ENCODE measurements around the gene HIF1AN. TPM values are rescaled to one million over a fixed set of nuclear protein-coding genes. Genes with fewer than 3 reads are reported as not detected.

The HIF1AN gene
- polyA plus RNA-seq: 1 to 10 TPM; 7.0 to 7.6 TPM

DNA sequence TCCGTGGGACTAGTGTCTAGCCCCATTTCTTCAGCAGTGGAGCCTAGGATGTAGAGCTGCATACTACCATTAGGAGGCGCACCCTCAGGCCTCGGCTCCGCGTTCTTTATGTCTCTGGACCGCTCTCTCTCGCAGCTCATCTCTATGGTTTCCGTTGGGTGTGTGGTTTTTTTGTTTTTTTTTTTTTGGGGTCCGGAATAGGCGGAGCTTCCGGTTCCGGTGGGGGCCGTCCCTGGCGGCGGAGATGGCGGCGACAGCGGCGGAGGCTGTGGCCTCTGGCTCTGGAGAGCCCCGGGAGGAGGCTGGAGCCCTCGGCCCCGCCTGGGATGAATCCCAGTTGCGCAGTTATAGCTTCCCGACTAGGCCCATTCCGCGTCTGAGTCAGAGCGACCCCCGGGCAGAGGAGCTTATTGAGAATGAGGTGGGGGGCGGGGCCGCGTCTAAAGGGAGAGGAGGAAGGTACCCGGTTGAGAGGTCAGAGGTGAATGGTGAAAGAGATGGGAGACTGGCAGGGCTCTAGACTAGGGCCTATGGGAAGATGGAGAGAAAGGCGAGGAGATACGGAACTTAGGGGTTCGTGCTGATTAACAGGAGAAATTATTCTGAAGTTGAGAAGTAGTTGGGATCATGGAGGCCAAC lies at the start of gene HIF1AN:
HIF1AN (plus strand) TSS at position 229 of the 639 bp plus-strand sequence; CDS start at position 245, 16 bp downstream.
- peaks cover 0 to 5% of the 10 kb centered on the region in 2 donors for H3K4me1 ChIP-seq (ENCODE audit: control insufficient read depth in 2 of 2, insufficient read depth in 2 of 2, low read length in 1 of 2)
- peak within 1 kb of the TSS in 1 of 2 donors; percentile 61 for H3K27ac ChIP-seq (ENCODE audit: low read depth in 2 of 2, low read length in 1 of 2)
- no peaks in the 10 kb centered on the region for H3K9me3 ChIP-seq (ENCODE audit: control insufficient read depth in 2 of 2, insufficient read depth in 1 of 2, low read depth in 1 of 2, low read length in 1 of 2)
- 0 to 1% methylated on average over 35 of the region's 35 CpGs for WGBS, 2 donors
- peaks cover 3% of the 10 kb centered on the region in 2 donors for H3K36me3 ChIP-seq (ENCODE audit: control insufficient read depth in 2 of 2, insufficient read depth in 2 of 2, low read length in 1 of 2)
- no peaks in the 10 kb centered on the region for H3K27me3 ChIP-seq (ENCODE audit: control insufficient read depth in 1 of 2, insufficient read depth in 2 of 2, low read length in 2 of 2)
- H3K4me3 ChIP-seq (ENCODE audit: low read depth in 1 of 2, low read length in 2 of 2): peak within 1 kb of the TSS; percentile 60 to 70

DNA sequence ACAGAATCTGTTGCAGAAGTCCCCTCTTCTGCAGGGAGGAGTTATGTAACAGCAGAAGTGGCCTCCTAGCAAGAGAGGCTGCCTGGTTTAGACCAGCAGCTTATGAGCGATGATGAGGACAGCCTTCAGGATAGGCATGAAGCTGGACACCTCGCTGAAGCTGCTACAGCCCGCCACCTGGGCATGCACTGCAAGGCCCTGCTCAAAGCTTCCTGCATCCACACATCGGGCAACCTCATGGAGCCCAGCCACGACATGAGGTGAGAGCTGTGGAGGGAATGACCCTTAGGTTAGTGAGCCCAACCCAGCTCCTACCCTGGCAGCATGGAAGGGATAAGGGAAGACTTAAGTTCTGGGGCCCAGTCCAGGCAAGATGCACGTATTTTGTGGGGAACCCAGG lies 48.2 kb upstream of the HIF1AN start:
- WGBS, 2 donors: 92 to 94% methylated on average over 6 of the region's 6 CpGs
- no peaks in the 10 kb centered on the region for H3K27me3 ChIP-seq (ENCODE audit: control insufficient read depth in 1 of 2, insufficient read depth in 2 of 2, low read length in 2 of 2)
- no peaks in the 10 kb centered on the region for H3K9me3 ChIP-seq (ENCODE audit: control insufficient read depth in 2 of 2, insufficient read depth in 1 of 2, low read depth in 1 of 2, low read length in 1 of 2)
- H3K36me3 ChIP-seq (ENCODE audit: control insufficient read depth in 2 of 2, insufficient read depth in 2 of 2, low read length in 1 of 2): peaks cover 7 to 23% of the 10 kb centered on the region in 2 donors
- H3K4me1 ChIP-seq (ENCODE audit: control insufficient read depth in 2 of 2, insufficient read depth in 2 of 2, low read length in 1 of 2): peaks cover 0 to 2% of the 10 kb centered on the region in 2 donors
- H3K27ac ChIP-seq (ENCODE audit: low read depth in 2 of 2, low read length in 1 of 2): no peak overlapping the region
- no peak overlapping the region for H3K4me3 ChIP-seq (ENCODE audit: low read depth in 1 of 2, low read length in 2 of 2)

DNA sequence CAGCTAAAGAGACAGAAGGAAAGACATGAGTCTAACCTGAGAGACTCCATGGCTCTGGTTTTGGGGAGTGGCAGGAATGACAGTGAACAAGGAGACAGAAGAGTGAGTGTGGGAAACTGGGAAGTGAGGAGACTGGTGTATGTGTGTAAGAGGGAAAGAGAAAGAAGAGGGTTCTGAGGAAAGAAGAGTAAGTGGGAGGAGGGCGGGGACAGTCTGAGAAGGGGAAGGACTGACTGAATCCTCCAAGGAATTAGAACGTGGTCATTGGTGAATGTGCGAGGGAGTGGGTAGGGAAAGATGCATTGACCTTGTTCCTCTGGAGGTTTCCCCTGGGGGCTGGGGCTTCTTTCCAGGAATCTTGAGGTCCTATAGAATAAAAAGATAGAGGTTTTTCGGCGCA lies 46.3 kb upstream of the HIF1AN start:
- 88 to 91% methylated on average over 5 of the region's 5 CpGs for WGBS, 2 donors
- Histone ChIP-seq H3K9me3 (ENCODE audit: control insufficient read depth in 2 of 2, insufficient read depth in 1 of 2, low read depth in 1 of 2, low read length in 1 of 2) (no peaks in the 10 kb centered on the region), H3K4me1 (ENCODE audit: control insufficient read depth in 2 of 2, insufficient read depth in 2 of 2, low read length in 1 of 2) (peaks cover 0 to 2% of the 10 kb centered on the region in 2 donors), H3K27me3 (ENCODE audit: control insufficient read depth in 1 of 2, insufficient read depth in 2 of 2, low read length in 2 of 2) (no peaks in the 10 kb centered on the region), H3K27ac (ENCODE audit: low read depth in 2 of 2, low read length in 1 of 2) (no peak overlapping the region), H3K36me3 (ENCODE audit: control insufficient read depth in 2 of 2, insufficient read depth in 2 of 2, low read length in 1 of 2) (peaks cover 7 to 29% of the 10 kb centered on the region in 2 donors), H3K4me3 (ENCODE audit: low read depth in 1 of 2, low read length in 2 of 2) (no peak overlapping the region)

DNA sequence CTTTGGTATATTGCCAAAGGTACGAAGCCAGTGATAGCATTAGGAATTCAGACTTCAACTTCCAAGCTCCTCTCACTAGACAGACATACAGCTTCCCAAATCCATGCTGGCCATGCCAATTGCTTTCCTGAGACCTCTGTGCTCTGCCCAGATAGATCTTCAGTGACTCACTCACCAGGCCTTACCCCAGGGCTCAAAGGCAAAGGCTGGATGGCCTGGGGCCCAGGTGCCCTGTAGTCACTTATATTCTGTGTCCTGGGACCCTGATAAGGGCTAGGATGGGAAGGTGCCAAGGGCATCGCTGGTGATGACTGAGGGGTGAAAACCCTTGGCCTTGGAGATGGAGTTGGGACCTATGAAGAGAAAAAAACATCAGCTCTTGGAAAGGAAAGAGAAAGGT lies 45.2 kb upstream of the HIF1AN start:
- Histone ChIP-seq H3K4me3 (ENCODE audit: low read depth in 1 of 2, low read length in 2 of 2) (no peak overlapping the region), H3K36me3 (ENCODE audit: control insufficient read depth in 2 of 2, insufficient read depth in 2 of 2, low read length in 1 of 2) (peaks cover 7 to 29% of the 10 kb centered on the region in 2 donors), H3K27ac (ENCODE audit: low read depth in 2 of 2, low read length in 1 of 2) (no peak overlapping the region), H3K4me1 (ENCODE audit: control insufficient read depth in 2 of 2, insufficient read depth in 2 of 2, low read length in 1 of 2) (peaks cover 0 to 2% of the 10 kb centered on the region in 2 donors), H3K9me3 (ENCODE audit: control insufficient read depth in 2 of 2, insufficient read depth in 1 of 2, low read depth in 1 of 2, low read length in 1 of 2) (no peaks in the 10 kb centered on the region), H3K27me3 (ENCODE audit: control insufficient read depth in 1 of 2, insufficient read depth in 2 of 2, low read length in 2 of 2) (no peaks in the 10 kb centered on the region)
- 91% methylated on average over 2 of the region's 2 CpGs for WGBS, 2 donors

DNA sequence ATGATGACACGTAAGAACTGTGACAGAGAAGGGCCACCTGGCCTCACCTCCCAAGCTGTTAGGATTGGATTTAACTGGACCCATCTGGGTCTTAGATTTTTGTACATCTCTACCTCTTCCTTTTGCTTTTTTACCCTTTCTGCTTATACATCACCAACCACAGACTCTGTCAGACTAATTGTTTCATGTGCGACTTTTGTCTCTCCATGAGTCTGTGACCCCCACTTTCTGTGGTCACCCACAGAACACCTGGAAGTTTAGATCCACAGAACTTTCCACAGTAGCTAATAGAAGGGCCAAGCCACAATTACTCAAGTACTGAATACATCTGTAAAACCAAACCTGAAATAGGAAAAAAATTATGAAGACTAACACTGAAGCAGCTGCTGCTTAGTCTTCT lies 39.2 kb upstream of the HIF1AN start:
- no peaks in the 10 kb centered on the region for H3K4me1 ChIP-seq (ENCODE audit: control insufficient read depth in 2 of 2, insufficient read depth in 2 of 2, low read length in 1 of 2)
- 87 to 90% methylated on average over 2 of the region's 2 CpGs for WGBS, 2 donors

DNA sequence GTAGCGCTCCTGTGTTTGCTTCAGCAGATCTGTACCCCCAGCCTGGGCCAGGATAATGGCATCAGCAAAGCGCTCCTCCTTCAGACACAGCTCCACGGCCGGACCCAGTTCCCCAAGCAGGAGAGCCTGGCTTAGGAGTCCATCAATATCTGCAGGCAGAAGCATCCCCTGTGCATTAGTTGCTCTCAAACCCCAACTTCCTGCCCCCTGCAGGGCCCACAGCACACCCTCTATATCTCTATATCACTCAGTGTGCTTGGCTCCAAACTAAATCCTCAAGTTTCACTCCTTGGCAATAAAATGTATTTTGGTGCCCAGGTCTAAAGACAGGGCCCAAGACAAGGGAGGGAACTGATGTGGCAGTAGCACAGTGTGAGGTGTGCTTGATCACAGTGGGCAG lies 37.7 kb upstream of the HIF1AN start:
- Histone ChIP-seq H3K9me3 (ENCODE audit: control insufficient read depth in 2 of 2, insufficient read depth in 1 of 2, low read depth in 1 of 2, low read length in 1 of 2) (no peaks in the 10 kb centered on the region), H3K4me1 (ENCODE audit: control insufficient read depth in 2 of 2, insufficient read depth in 2 of 2, low read length in 1 of 2) (no peaks in the 10 kb centered on the region), H3K4me3 (ENCODE audit: low read depth in 1 of 2, low read length in 2 of 2) (no peak overlapping the region), H3K27ac (ENCODE audit: low read depth in 2 of 2, low read length in 1 of 2) (no peak overlapping the region), H3K36me3 (ENCODE audit: control insufficient read depth in 2 of 2, insufficient read depth in 2 of 2, low read length in 1 of 2) (peaks cover 5 to 30% of the 10 kb centered on the region in 2 donors), H3K27me3 (ENCODE audit: control insufficient read depth in 1 of 2, insufficient read depth in 2 of 2, low read length in 2 of 2) (no peaks in the 10 kb centered on the region)
- 96 to 100% methylated on average over 4 of the region's 4 CpGs for WGBS, 2 donors

More for the DNA sequence above, 39.2 kb upstream of the HIF1AN start:
- Histone ChIP-seq H3K27ac (ENCODE audit: low read depth in 2 of 2, low read length in 1 of 2) (no peak overlapping the region), H3K4me3 (ENCODE audit: low read depth in 1 of 2, low read length in 2 of 2) (no peak overlapping the region), H3K36me3 (ENCODE audit: control insufficient read depth in 2 of 2, insufficient read depth in 2 of 2, low read length in 1 of 2) (peaks cover 0 to 25% of the 10 kb centered on the region in 2 donors), H3K9me3 (ENCODE audit: control insufficient read depth in 2 of 2, insufficient read depth in 1 of 2, low read depth in 1 of 2, low read length in 1 of 2) (no peaks in the 10 kb centered on the region), H3K27me3 (ENCODE audit: control insufficient read depth in 1 of 2, insufficient read depth in 2 of 2, low read length in 2 of 2) (no peaks in the 10 kb centered on the region)

DNA sequence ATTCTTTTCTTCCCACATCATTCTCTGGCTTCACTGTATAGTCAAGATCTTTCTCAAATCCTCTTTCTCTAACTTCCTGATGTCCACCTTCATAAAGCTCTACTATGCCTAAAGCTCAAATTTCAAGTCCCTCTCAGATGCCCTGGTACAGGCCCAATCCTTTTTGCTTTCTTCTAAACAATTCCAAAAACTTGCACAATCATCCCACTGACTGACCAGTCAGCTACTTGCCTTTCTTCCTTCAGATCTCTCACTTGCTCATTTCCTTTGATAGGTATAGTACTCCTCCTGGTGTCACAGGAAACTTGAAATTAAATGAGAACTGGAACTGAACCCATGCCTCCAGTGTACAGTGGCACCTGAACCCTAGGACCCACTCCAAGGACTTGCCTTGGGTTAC lies 34.3 kb upstream of the HIF1AN start:
- H3K27me3 ChIP-seq (ENCODE audit: control insufficient read depth in 1 of 2, insufficient read depth in 2 of 2, low read length in 2 of 2): no peaks in the 10 kb centered on the region
- peaks cover 5 to 33% of the 10 kb centered on the region in 2 donors for H3K36me3 ChIP-seq (ENCODE audit: control insufficient read depth in 2 of 2, insufficient read depth in 2 of 2, low read length in 1 of 2)
- H3K27ac ChIP-seq (ENCODE audit: low read depth in 2 of 2, low read length in 1 of 2): no peak overlapping the region
- no peaks in the 10 kb centered on the region for H3K4me1 ChIP-seq (ENCODE audit: control insufficient read depth in 2 of 2, insufficient read depth in 2 of 2, low read length in 1 of 2)
- H3K9me3 ChIP-seq (ENCODE audit: control insufficient read depth in 2 of 2, insufficient read depth in 1 of 2, low read depth in 1 of 2, low read length in 1 of 2): no peaks in the 10 kb centered on the region
- H3K4me3 ChIP-seq (ENCODE audit: low read depth in 1 of 2, low read length in 2 of 2): no peak overlapping the region

DNA sequence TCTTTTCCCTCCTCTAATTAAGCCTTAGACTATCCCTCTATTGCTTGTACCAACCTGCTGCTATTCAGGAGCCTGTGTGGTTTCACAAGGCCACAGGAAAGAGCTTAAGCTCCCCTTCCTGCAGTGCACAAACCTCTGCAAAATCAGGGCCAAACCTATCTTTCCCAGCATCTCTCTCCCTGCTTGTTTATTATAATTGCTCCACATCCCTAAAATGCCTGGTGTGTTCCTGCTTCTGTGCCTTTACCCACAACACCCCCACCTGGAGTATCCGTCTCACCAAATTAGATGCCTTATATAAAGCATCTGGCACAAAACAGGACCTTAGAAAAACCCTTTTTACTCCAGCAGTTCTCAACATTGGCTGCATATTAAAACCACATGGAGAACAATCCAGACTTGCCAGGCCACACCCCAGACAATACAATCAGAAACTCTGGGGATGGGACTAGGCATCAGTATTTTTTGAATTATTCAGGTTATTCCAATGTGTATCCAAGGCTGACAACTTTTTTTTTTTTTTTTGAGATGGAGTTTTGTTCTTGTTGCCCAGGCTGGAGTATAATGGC lies 32.7 kb upstream of the HIF1AN start:
- Histone ChIP-seq H3K4me3 (ENCODE audit: low read depth in 1 of 2, low read length in 2 of 2) (no peak overlapping the region), H3K4me1 (ENCODE audit: control insufficient read depth in 2 of 2, insufficient read depth in 2 of 2, low read length in 1 of 2) (no peaks in the 10 kb centered on the region), H3K27me3 (ENCODE audit: control insufficient read depth in 1 of 2, insufficient read depth in 2 of 2, low read length in 2 of 2) (no peaks in the 10 kb centered on the region), H3K36me3 (ENCODE audit: control insufficient read depth in 2 of 2, insufficient read depth in 2 of 2, low read length in 1 of 2) (peaks cover 5 to 29% of the 10 kb centered on the region in 2 donors), H3K27ac (ENCODE audit: low read depth in 2 of 2, low read length in 1 of 2) (no peak overlapping the region), H3K9me3 (ENCODE audit: control insufficient read depth in 2 of 2, insufficient read depth in 1 of 2, low read depth in 1 of 2, low read length in 1 of 2) (no peaks in the 10 kb centered on the region)
- WGBS, 2 donors: 87 to 97% methylated on average over 1 of the region's 1 CpG

DNA sequence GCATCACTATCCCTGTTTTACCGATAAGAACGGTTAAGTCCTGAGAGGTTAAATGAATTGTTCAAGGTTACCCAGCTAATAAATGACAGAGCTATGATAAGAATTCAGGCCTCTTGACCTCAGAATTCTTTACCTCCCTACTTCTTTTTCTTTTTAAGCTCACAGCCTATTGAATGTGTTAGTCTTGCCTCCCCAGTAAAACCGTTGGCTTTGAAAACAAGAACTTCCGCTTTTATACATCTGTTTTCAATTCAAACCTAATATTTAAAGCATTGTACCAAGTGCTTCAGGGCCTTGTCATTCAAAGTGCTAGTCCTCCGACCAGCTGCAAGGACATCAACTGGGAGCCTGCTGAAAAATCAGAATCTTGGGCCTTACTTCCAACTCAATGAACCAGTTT lies 31.6 kb upstream of the HIF1AN start:
- H3K4me1 ChIP-seq (ENCODE audit: control insufficient read depth in 2 of 2, insufficient read depth in 2 of 2, low read length in 1 of 2): no peaks in the 10 kb centered on the region
- H3K4me3 ChIP-seq (ENCODE audit: low read depth in 1 of 2, low read length in 2 of 2): no peak overlapping the region
- H3K9me3 ChIP-seq (ENCODE audit: control insufficient read depth in 2 of 2, insufficient read depth in 1 of 2, low read depth in 1 of 2, low read length in 1 of 2): no peaks in the 10 kb centered on the region
- peaks cover 5 to 24% of the 10 kb centered on the region in 2 donors for H3K36me3 ChIP-seq (ENCODE audit: control insufficient read depth in 2 of 2, insufficient read depth in 2 of 2, low read length in 1 of 2)
- no peaks in the 10 kb centered on the region for H3K27me3 ChIP-seq (ENCODE audit: control insufficient read depth in 1 of 2, insufficient read depth in 2 of 2, low read length in 2 of 2)
- WGBS, 2 donors: 73 to 83% methylated on average over 5 of the region's 5 CpGs
- H3K27ac ChIP-seq (ENCODE audit: low read depth in 2 of 2, low read length in 1 of 2): no peak overlapping the region

DNA sequence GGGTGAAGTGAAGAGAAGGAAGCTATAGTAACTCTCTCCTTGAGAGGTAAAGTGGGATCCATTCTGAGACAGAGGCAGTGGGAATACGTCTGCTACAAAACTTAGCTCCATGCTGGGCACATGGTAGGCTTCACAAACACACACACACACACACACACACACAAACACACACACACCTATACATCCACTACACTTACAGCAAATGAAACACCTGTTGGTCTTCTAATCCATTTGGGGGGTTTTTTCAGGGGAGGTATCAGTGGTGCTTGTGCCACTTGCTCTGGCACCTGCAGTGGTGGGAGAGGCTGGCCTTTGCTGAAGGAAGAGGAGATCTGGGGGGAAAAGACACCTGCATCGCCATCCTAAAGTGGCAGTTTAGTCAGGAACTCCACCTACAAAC lies 30.6 kb upstream of the HIF1AN start:
- Histone ChIP-seq H3K4me1 (ENCODE audit: control insufficient read depth in 2 of 2, insufficient read depth in 2 of 2, low read length in 1 of 2) (no peaks in the 10 kb centered on the region), H3K36me3 (ENCODE audit: control insufficient read depth in 2 of 2, insufficient read depth in 2 of 2, low read length in 1 of 2) (peaks cover 5 to 24% of the 10 kb centered on the region in 2 donors), H3K27ac (ENCODE audit: low read depth in 2 of 2, low read length in 1 of 2) (no peak overlapping the region), H3K9me3 (ENCODE audit: control insufficient read depth in 2 of 2, insufficient read depth in 1 of 2, low read depth in 1 of 2, low read length in 1 of 2) (no peaks in the 10 kb centered on the region), H3K27me3 (ENCODE audit: control insufficient read depth in 1 of 2, insufficient read depth in 2 of 2, low read length in 2 of 2) (no peaks in the 10 kb centered on the region), H3K4me3 (ENCODE audit: low read depth in 1 of 2, low read length in 2 of 2) (no peak overlapping the region)
- 95 to 96% methylated on average over 2 of the region's 2 CpGs for WGBS, 2 donors
